ENCODE measurements around the gene LRRC43.

GRCh38 chr12:122139266-122139665, 43.7 kb upstream of the LRRC43 start:
- TF ChIP-seq CTCF (IDR thresholded peaks at IDR 0.05) (no peak), POLR2A (IDR thresholded peaks at IDR 0.05) (no peak)
